ENCODE results near the gene TMEM125.
A peak's percentile ranks its signal among the peaks of the same experiment; 100 is the strongest.

TMEM125 gene

GRCh38 chr1:43292216-43292615 lies 22.4 kb downstream of the TMEM125 start:
- no peaks in the 10 kb centered on the region for H3K27me3 Mint-ChIP-seq
- no peaks in the 10 kb centered on the region for H3K36me3 Mint-ChIP-seq
- no peak overlapping the region for H3K4me3 Mint-ChIP-seq
- no peaks in the 10 kb centered on the region for H3K9me3 Mint-ChIP-seq
- peaks cover 5% of the 10 kb centered on the region for H3K4me1 Mint-ChIP-seq
- no peak overlapping the region for H3K27ac Mint-ChIP-seq
- ATAC-seq: no peak

- no peak overlapping the region for H3K27ac Mint-ChIP-seq
- H3K4me3 Mint-ChIP-seq: no peak overlapping the region
- H3K9me3 Mint-ChIP-seq: no peaks in the 10 kb centered on the region
- ATAC-seq: no peak
- H3K4me1 Mint-ChIP-seq: peaks cover 5% of the 10 kb centered on the region
- no peaks in the 10 kb centered on the region for H3K27me3 Mint-ChIP-seq
- H3K36me3 Mint-ChIP-seq: no peaks in the 10 kb centered on the region
Measured at GRCh38 chr1:43292679-43293078, 22.9 kb downstream of the TMEM125 start.

DNA sequence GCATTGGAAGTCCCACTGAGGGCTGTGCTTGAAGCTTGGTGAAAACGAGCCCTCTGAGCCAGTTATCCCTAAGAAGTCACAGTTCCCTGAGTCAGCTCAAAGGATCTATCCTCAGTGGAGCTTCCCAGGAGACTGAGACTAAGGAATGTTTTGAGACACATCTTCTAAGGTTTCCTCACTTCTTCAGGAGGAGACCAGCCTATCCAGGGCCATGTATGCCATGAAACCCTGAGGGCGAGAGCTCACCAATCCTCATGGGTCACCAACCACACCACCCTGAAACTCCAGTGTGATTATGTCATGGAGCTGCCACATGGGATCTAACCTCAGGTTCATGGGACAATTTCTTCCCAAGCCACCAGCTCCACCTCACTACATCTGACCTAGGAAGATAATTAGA lies 23.4 kb downstream of the TMEM125 start:
- Mint-ChIP-seq H3K4me3 (no peak overlapping the region), H3K36me3 (no peaks in the 10 kb centered on the region), H3K4me1 (peaks cover 5% of the 10 kb centered on the region), H3K27me3 (no peaks in the 10 kb centered on the region), H3K9me3 (no peaks in the 10 kb centered on the region), H3K27ac (no peak overlapping the region)
- no peak for ATAC-seq

GRCh38 chr1:43293896-43294760 lies 24.3 kb downstream of the TMEM125 start:
- Mint-ChIP-seq H3K4me3 (no peak overlapping the region), H3K27me3 (no peaks in the 10 kb centered on the region), H3K36me3 (no peaks in the 10 kb centered on the region), H3K27ac (no peak overlapping the region), H3K4me1 (peaks cover 5% of the 10 kb centered on the region), H3K9me3 (no peaks in the 10 kb centered on the region)
- ATAC-seq: no peak

DNA sequence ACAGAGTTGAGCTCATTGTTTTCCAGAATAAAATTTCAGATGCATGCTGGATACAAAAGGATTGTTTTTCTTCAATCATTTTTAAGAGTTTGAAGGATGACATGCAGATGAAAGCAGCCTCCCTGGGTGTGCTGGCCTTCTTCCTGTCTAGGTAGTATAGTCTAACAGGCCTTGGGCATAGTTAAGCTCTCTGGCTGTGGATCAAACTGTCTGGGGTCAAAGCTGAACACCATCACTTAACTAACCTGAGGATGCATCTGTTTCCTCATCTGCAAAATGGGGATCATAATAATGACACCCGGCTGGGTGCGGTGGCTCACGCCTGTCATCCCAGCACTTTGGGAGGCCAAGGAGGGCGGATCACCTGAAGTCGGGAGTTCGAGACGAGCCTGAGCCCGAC lies 25.0 kb downstream of the TMEM125 start:
- Mint-ChIP-seq H3K36me3 (no peaks in the 10 kb centered on the region), H3K4me1 (peaks cover 5% of the 10 kb centered on the region), H3K4me3 (no peak overlapping the region), H3K27me3 (no peaks in the 10 kb centered on the region), H3K27ac (no peak overlapping the region), H3K9me3 (no peaks in the 10 kb centered on the region)
- ATAC-seq: no peak

- peak overlapping the region; percentile 51 for H3K27ac Mint-ChIP-seq
Measured at GRCh38 chr1:43296207-43296606, 26.4 kb downstream of the TMEM125 start.

DNA sequence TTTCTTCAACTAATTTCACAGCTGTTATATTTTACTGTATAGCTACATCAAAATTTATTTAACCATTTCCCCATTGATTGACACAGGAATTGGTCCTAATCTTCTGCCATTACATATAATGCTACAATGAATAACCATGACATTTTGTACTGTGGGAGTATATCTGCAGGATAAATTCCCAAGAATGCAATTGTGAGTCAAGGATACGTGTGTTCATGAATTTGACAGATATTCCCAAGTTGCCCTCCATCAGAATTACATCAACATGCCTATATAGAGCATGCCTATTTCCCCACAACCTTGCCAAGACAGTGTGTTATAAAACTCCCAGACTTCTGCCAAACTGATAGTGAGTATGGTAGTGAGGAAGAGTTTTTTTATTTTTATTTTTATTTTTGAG lies 28.3 kb downstream of the TMEM125 start:
- no peaks in the 10 kb centered on the region for H3K9me3 Mint-ChIP-seq
- no peak for ATAC-seq

More at GRCh38 chr1:43296207-43296606, 26.4 kb downstream of the TMEM125 start:
- peaks cover 7% of the 10 kb centered on the region for H3K27me3 Mint-ChIP-seq
- H3K36me3 Mint-ChIP-seq: no peaks in the 10 kb centered on the region
- H3K4me1 Mint-ChIP-seq: peaks cover 5% of the 10 kb centered on the region
- ATAC-seq: no peak
- no peaks in the 10 kb centered on the region for H3K9me3 Mint-ChIP-seq
- no peak overlapping the region for H3K4me3 Mint-ChIP-seq

DNA sequence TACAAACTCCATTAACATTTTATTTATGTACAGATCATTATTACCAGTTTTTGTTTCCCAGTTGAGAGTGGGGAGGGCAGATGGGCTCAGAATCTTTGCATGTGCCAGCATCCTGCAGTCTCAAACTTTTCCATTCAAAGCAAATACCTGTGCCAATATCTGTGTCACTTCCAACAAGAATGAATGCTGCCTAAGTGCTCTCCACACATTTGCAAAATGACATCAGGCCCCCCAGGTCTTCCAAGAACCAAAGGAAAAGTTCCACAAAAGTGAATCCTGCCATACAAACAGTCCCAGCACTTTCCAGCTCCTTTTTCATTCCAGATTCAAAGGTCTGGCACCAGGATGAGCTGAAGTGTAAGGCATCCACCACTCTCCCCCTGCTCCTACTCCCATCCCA lies 29.3 kb downstream of the TMEM125 start:
- peaks cover 24% of the 10 kb centered on the region for H3K27me3 Mint-ChIP-seq
- H3K4me1 Mint-ChIP-seq: no peaks in the 10 kb centered on the region
- ATAC-seq: no peak
- no peak overlapping the region for H3K27ac Mint-ChIP-seq
- no peaks in the 10 kb centered on the region for H3K9me3 Mint-ChIP-seq
- H3K36me3 Mint-ChIP-seq: no peaks in the 10 kb centered on the region
- no peak overlapping the region for H3K4me3 Mint-ChIP-seq

More for the DNA sequence above, 28.3 kb downstream of the TMEM125 start:
- Mint-ChIP-seq H3K27me3 (peaks cover 19% of the 10 kb centered on the region), H3K36me3 (no peaks in the 10 kb centered on the region), H3K4me3 (no peak overlapping the region), H3K4me1 (peaks cover 2% of the 10 kb centered on the region), H3K27ac (no peak overlapping the region)

DNA sequence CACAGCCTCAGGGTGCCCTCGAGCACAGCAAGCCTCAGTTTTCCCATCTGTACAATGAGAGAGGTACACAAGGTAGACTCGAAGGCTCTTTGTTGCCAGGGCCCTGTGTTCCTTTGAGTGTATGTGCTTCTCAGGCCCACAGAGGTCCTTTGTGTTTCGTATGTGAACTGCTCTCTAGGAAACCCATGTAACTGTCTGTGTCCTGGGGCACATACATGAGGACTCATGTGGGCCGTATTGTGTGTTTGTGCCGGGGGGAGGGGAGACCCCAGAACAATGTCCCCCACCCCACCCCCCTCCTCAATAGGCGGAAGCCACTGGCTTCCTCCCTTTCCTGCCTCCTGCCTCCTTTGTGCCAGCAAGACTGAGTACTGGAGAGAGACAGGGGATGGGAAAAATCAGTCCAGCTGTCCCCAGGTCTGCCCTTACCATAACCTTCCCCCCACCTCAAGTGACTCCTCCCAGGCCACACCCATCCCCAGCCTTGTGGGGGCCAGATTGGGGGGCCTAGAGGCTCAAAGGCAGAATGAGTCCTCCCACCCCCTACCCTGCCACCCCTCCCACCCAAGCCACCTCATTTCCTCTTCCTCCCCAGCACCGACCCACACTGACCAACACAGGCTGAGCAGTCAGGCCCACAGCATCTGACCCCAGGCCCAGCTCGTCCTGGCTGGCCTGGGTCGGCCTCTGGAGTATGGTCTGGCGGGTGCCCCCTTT lies 30.8 kb downstream of the TMEM125 start, which contains the start of gene TIE1:
TSS of gene TIE1 (plus strand) at position 605 of the 717 bp plus-strand sequence. CDS start at position 695, 90 bp downstream.
- Mint-ChIP-seq H3K36me3 (no peaks in the 10 kb centered on the region), H3K9me3 (no peaks in the 10 kb centered on the region), H3K27me3 (peaks cover 33% of the 10 kb centered on the region), H3K27ac (peak within 1 kb of the TSS; percentile 52), H3K4me3 (no peak within 1 kb of the TSS), H3K4me1 (no peaks in the 10 kb centered on the region)
- ATAC-seq: no peak

DNA sequence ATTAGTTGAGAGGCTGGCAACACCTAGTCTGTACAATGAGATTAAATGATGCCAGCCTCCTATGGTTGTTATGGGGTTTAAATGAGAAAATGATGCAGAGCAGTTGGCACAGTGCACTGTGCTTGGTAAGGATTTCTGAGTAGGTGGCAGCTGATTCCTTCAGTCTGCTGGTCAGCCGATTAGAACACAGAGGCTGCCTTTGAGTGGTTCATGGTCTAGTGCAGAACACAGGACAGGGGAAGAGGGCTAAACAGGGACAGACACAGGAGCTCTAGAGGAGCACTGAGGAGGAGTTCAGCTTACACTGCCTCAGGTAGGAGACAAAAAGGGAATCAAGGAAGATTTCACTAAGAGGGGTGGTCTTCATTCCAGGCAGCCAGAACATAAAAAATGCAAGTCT lies 32.4 kb downstream of the TMEM125 start:
- H3K4me3 Mint-ChIP-seq: no peak overlapping the region
- H3K4me1 Mint-ChIP-seq: no peaks in the 10 kb centered on the region

GRCh38 chr1:43302721-43303470 lies 33.1 kb downstream of the TMEM125 start:
- no peaks in the 10 kb centered on the region for H3K9me3 Mint-ChIP-seq
- H3K4me3 Mint-ChIP-seq: no peak overlapping the region
- no peaks in the 10 kb centered on the region for H3K36me3 Mint-ChIP-seq
- ATAC-seq: no peak
- no peaks in the 10 kb centered on the region for H3K4me1 Mint-ChIP-seq
- H3K27me3 Mint-ChIP-seq: peaks cover 53% of the 10 kb centered on the region
- no peak overlapping the region for H3K27ac Mint-ChIP-seq

More for the DNA sequence above, 32.4 kb downstream of the TMEM125 start:
- no peaks in the 10 kb centered on the region for H3K9me3 Mint-ChIP-seq
- no peak overlapping the region for H3K27ac Mint-ChIP-seq
- peaks cover 46% of the 10 kb centered on the region for H3K27me3 Mint-ChIP-seq
- H3K36me3 Mint-ChIP-seq: no peaks in the 10 kb centered on the region
- ATAC-seq: no peak

GRCh38 chr1:43303471-43304313 lies 33.9 kb downstream of the TMEM125 start:
- Mint-ChIP-seq H3K4me1 (no peaks in the 10 kb centered on the region), H3K27me3 (peaks cover 61% of the 10 kb centered on the region), H3K36me3 (no peaks in the 10 kb centered on the region), H3K27ac (no peak overlapping the region), H3K4me3 (no peak overlapping the region), H3K9me3 (no peaks in the 10 kb centered on the region)
- ATAC-seq: no peak

DNA sequence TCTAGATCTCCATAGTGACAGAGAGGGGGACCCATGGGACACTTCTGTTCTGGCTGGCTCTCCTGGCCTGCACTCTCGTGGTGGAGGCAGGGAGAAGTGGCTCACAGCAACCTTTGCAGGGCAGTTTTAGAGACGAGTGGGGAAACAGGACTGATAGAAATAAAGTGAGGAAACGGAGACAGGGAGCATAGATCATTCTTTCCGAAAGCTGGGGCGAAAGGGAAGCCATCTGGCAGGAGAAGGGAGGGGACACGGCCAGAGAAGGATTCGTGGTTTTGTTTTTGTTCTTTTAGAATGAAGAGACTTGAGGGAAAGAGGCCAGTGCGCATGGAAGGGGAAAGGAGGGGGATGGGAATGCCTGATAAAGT lies 34.5 kb downstream of the TMEM125 start:
- no peak overlapping the region for H3K27ac Mint-ChIP-seq

GRCh38 chr1:43304771-43305300 lies 35.1 kb downstream of the TMEM125 start:
- Mint-ChIP-seq H3K36me3 (no peaks in the 10 kb centered on the region), H3K27me3 (peaks cover 65% of the 10 kb centered on the region), H3K4me1 (no peaks in the 10 kb centered on the region), H3K9me3 (no peaks in the 10 kb centered on the region), H3K4me3 (no peak overlapping the region), H3K27ac (no peak overlapping the region)
- ATAC-seq: peak; percentile 31

More for the DNA sequence above, 34.5 kb downstream of the TMEM125 start:
- Mint-ChIP-seq H3K4me3 (no peak overlapping the region), H3K27me3 (peaks cover 65% of the 10 kb centered on the region), H3K36me3 (no peaks in the 10 kb centered on the region), H3K9me3 (no peaks in the 10 kb centered on the region), H3K4me1 (no peaks in the 10 kb centered on the region)
- ATAC-seq: no peak

All from stimulated activated memory B cell treated with anti-CD40 and anti-IgM and Interleukin-4, amounts not matched to agents 10 μg/mL and 1 μg/mL and 100 μg/mL, for 72 hours (primary cell).